AG20443 (cell line): ENCODE measurements around the gene CHST1.
A peak's percentile ranks its signal among the peaks of the same experiment; 100 is the strongest.

ENCODE experiments used
- DNase-seq: peaks from one replicate; pipeline ENCODE4 v3.0.0; 2012; ENCODE audit warnings: low spot score, mixed read lengths

Gene CHST1

GRCh38 chr11:45674481-45675190 lies 9.2 kb upstream of the CHST1 start:
- DNase-seq, result no peak

GRCh38 chr11:45673441-45673840 lies 8.0 kb upstream of the CHST1 start:
- DNase-seq, result no peak

GRCh38 chr11:45672593-45672992 lies 7.2 kb upstream of the CHST1 start:
- DNase-seq, result no peak

DNA sequence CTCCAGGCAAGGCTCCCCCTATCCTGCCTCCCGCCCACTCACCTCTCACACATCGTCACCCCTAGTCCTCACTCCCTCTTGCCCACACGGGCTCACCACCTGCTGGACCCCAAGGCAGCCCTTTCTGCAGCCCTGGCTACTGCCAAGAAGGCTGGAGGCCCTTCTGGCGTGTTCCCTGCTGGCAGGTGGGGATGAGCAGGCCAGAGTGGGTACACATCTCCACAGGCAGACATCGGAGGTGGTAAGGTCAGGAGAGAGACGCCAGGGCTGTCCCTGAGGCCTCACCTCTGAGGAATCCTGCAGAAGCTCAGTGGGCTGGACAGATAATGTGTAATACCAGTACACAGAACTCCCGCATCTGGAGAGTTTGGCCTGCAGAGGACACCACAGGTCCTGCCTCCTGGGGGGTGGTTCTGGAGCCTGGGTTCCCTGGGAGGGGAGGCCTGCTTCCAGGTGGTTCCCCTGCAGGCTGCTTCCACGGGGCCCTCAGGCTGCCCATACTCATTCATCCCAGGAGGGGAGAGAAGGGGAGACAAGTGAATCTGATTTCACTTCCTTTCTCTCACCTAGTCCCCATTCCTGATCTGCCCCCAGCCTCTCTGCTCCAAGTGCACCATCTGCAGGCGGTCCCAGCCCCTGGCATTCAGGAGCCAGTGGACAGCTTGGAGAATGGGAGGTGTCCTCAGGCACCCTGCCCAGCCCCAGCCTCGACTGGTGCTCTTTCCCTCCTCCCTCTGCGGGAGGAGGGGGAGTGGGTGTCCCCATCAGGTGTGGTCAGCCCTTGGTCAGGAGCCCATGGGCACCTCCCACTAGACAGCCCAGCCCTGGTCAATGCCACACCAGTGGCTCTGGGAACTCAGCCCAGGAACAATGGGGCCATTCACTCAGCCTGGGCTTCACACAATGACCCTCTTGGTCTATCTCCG lies 6.1 kb upstream of the CHST1 start:
- DNase-seq, result no peak

DNA sequence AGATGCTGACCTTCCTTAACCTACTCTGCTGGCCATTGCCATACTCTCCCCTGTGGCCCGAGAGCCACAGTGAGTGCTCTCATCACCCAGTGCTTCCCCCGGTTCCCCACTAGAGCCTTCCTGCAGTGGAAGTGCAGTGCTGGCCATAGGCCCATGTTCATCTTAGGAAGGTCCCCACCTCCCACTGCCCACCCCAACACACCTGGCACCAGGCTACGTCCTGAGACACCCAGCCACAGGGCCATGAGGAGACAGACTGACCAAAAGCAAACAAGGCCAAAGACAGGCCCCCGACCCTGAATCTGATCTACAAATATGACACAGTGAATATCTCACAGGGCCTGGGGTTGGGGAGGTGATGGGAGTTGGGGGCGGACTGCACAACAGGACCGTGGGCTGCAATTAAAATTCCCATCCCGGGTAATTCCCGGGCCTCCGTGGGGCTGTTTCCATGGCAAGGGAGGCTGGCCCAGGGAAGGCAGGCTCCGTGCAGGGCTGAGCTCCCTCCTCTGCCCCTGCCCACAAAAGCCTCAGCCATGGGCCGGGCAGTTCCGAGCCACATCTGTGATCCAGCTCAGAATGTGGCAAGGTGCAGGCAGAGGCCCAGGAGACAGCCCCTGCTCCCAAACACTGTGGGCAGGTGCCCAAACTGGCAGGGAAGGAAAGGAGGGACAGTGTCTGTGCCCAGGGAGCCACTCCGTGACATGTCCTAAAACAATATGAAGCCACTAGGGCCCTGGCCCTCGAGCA lies 5.1 kb upstream of the CHST1 start:
- no peak for DNase-seq

GRCh38 chr11:45669956-45670355 lies 4.5 kb upstream of the CHST1 start:
- DNase-seq, result no peak

DNA sequence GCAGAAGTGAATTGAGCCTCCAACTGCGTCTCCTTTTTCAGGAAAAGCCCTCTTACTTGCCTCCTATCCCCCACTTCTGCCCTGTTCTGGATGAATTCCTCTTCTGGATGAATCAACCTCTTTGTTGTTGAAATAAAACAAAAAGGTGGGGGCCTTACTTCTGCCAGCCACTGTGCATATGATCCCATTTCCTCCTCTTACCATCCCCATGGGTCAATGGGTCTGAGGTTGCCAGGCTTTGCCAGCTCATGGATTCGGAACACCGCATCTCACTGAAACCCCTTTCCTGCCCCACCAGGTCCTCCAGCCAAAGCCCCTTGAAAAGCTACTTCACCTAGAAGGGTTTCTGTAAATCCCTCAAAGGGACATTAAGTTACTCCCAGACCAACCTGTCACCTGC lies 3.7 kb upstream of the CHST1 start:
- no peak for DNase-seq

GRCh38 chr11:45667929-45668680 lies 2.7 kb upstream of the CHST1 start:
- DNase-seq, result no peak

DNA sequence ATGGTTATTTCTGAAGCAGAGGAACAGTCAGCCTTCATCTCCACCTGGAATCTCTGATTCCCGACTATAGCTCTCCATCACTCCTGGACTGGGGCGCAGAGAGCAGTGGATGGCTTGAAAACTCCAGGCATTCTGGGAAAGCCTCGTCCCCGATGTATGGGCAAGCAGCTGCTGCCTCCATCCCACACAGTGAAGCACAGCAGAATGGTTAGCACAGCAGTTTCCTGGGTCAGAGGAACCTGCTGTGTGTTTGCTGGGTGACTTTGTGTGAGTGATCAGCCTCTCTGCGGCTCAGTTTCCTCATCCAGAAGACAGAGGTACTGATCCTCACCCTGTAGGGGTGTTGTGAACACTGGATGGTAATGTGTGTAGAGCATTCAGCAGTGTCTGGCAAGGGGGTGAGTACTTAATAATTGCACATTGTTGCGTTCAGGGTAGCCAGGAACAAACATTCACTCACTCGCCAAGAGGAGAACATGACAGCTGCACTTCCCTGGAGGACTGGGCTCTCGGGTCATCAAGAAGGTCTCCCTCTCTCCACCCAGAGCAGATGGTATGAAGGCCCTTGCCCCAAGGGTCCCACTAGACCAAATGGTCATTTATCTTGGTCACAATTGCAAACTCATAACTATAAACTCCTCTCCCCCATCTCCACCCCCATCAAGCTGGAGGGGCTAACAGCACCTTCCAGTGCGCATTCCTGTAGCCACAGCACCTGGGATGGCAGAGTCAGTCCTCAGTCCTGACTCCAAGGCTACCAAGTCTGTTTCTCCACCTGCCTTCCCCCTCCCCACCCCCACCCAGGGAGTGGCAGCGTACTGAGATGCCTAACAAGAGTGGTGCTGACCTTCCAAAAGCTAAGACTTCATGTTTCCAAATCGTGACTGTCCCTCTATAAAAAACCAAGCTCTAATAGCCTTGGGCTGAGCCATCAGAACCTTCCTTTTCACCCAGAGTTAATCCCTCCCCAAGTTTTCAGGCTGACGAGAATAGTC lies 1.5 kb upstream of the CHST1 start:
- no peak for DNase-seq

- DNase-seq, result no peak
Measured at GRCh38 chr11:45665933-45666647, 668 bp upstream of the CHST1 start.

DNA sequence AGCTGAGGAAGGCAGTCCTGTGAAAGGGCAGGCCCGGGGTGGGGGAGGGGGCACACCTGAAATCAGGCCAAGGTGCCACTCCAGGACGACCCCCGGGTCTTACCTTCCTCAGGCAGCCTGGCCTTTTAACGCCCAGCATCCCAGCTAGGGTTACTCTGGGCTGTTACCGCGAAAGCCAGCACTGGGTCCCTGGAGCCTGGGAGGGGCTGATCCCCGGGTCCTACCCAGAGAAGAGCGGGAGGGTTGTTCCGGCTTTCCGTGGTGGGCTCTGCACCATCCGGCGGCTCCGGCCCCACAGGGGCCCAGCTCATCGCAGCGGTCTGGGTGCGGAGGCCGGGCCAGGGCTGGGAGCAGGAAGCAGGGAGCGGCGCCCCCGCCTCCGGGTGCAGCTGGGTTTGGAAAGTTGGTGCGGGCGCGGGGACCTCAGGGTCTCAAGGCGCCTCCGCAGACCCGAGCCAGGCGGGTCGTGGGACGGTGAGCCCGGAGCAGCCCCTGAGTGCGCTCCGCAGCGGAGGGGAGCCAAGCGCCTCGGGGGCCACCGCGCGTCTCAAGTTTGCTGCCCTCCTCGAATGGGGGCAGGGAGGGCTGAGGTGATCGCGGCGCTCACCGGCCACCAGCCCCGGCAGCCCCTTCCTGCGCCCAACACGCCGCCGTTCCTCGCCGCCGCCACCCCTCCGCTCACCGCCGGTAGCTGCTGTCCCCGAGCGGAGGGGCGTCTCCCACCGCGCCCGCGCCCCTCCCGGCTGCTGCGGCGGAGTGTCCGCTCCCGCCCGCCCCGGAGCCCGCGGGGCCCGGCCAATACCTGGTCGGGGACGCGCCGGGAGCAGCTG lies 831 bp downstream of the CHST1 start:
- no peak for DNase-seq

DNA sequence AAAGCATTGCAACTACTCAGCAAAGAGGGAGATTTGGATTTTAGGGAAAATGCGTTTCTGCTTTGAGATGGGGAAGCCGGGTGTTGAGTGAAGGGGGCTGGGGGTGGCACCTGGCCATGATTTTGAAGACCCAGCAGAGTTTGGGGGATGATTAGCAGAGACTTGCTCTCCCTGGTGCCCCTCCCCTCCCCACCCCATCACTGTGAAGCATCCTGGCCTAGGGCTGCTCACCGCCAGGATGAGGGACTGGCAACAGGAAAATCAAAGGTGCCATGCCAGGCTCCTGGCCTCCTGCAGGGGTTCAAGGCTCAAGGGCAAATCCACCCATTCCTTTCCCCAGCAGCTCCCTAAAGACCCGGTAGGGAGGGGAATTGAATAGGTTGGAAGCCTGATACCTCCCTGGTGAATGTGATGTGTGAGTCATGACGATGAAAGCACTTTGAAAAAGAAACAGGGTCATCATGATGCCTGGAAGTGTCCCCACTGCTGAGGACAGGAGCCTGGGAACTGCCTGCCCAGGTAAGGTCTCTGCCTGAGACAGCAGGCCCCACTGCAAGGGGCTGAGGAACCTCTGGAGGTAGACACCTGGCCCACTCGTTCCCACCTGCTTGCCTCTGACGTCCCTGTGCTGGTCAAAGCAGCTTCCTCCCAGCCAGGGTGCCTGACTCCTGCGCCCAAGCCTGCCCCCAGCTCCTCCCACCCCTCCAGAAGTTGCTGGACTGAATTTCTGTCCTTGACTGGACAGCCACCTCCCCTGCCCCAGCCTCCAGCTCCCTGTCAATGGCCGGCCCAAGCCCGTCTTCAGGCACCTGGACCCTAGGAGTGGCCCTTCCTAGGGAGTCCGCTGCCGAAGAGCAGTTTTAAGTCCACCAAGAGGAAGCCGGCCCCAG lies 1.7 kb downstream of the CHST1 start:
- DNase-seq, result no peak

DNA sequence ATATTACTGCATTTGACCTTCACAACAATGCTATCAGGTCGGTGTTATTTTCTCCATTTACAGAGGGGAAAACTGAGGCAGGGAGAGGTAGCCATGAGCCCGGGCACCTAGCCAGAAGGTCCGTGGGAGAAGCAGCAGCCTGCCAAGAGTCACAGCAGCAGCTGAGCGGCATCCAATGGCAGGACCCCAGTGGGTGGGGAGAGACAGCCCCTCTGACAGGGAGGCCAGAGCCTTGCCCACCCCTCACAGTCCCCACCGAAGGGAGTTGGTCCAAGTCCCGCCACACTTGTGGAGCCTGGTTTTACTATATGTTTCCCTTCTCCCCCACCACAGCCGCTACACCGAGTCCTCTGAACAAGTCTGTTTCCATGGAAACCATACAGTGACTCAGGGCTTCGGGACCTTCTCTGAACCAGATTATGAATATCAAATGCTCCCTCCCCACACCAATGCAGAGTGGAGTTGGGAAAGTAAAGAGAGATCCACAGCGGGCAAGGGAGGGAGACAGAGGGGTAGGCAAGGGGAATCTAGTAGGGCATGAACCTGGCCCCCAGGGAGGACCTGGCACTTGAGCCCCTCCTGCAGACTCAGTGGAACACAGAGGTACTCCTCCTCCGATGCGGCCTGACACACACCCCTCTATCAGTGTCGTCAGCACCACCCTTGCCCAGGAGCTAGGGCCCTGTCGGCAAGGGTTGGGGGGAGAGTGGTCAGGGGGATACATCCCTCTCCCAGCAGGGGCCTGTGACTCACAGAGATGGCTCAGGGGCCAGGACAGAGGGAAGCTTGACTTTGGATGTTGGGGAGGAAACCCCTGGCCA lies 2.5 kb downstream of the CHST1 start:
- peak; percentile 81 for DNase-seq

GRCh38 chr11:45662096-45662664 lies 3.2 kb downstream of the CHST1 start:
- DNase-seq, result no peak

GRCh38 chr11:45661439-45662055 lies 3.9 kb downstream of the CHST1 start:
- DNase-seq, result no peak

DNA sequence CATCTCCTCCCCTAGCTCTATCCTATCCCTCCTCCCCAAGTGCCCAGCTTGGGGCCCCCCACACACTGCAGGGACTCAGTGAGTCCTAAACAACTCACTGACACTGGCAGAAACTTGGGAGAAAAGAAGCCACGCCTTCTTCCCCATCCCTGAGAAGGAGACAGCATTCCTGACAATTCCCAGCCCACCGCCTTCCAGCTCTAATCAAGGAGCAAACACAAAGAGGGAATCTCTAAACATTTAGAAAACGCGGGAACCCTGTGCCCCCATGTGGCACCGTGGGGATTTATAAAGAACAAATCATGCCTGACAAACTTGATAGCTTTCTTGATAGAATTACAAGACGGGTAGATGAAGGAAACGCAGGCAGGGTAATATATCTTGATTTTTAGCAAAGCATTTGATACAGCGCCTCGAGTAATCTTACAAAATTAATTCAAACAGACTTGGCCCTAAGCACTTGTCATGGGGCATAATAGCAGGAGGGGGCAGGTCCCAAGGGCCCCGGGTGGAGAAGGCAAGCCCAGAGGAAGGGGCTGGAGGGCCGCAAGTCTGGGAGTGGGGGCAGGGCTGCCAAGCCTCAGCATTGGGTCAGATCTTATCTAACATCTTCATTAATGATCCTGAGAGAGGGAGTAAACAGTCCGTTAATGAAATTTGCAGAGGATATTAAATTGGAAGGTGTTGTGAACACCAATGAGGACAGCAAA lies 4.5 kb downstream of the CHST1 start:
- DNase-seq, result no peak
